Colon (tissue), 2 donors: Measurements from ENCODE around the gene CMTM5.
"Not testable (repeated sequence)": the region's sequence is repeated elsewhere in the genome, so short reads cannot be mapped to it uniquely, and the experiment has no call there.

Experiments
- FAIRE-seq: peaks from 2 replicates; lab custom pipeline; 2012; peaks lifted over from hg19 to GRCh38; lab: Jason Lieb, UNC
- donor health status: control.
- donor health status: control.

CMTM5 gene

DNA sequence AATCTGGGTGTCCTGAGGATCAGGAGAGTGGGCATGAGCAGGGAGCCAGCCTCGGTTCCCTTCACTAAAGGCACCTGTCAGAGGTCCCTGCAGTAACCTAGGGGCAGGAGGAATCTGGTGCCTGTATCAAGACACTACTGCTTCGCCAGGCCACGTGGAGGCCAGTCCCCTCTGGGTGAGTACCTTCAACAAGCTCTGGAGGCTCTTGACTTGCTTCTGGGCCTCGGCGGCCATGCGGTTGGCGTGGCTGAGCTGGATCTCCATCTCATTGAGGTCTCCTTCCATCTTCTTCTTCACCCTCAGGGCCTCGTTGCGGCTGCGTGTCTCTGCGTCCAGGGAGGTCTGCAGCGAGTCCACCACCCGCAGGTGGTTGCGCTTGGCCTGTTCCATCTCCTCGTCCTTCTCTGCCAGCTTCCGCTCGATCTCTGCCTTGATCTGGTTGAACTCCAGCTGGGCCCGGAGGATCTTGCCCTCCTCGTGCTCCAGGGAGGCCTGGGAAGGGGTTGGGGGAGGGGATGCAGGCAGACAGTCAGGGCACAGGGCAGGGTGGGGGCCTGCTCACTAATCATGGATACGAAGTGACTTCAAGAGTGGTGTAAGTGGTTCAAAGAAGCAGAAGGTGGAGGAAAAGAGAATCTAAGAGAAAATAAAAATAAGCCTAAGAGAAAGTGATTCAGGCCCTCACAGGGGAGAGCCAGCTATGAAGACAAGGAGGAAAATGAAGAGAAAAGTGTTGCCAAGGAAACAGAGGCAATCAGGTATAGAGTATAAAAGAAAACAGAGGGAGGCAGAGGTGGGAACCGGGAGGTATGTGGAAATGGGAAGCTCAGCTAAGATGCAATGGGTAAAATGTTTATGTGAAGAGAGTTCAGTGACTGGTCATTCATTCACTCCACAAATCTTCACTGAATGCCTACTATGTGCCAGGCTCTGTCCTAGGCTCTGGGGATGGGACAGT, 39.3 kb downstream of the CMTM5 start:
- FAIRE-seq, result no peak

DNA sequence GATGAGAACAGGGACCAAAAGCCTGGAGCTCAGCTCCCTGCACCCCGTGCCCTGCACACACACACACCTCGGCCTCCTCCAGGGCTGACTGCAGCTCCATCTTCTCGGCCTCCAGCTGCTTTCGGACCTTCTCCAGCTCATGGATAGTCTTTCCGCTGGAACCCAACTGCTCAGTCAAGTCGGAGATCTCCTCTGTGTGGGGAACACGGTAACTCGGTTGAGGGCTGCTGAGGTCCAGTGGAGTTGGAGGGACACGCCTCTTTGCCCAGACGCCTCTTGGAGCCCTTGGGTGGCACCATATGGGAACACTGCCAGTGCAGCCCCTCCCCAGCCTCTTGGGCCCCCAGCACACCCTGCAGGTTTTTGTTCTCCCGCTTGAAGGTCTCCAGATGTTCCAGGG, 40.0 kb downstream of the CMTM5 start:
- no peak for FAIRE-seq

DNA sequence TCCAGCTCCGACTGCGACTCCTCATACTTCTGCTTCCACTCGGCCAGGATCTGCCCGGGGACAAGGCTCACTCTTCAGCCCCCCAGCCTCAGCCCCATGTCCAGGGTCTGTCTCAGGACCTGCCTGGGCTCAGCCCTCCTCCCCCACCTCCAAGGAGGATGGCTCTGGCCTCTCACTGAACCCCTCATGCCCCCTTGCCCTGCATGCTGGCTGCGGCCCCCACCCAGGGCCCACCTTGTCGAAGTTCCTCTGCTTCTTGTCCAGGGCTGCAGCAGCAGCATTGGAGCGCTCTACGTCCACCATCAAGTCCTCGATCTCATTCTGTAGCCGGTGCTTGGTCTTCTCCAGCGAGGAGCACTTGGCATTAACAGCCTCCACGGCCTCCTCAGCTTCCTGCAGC, 40.4 kb downstream of the CMTM5 start:
- FAIRE-seq, result not testable (repeated sequence)

DNA sequence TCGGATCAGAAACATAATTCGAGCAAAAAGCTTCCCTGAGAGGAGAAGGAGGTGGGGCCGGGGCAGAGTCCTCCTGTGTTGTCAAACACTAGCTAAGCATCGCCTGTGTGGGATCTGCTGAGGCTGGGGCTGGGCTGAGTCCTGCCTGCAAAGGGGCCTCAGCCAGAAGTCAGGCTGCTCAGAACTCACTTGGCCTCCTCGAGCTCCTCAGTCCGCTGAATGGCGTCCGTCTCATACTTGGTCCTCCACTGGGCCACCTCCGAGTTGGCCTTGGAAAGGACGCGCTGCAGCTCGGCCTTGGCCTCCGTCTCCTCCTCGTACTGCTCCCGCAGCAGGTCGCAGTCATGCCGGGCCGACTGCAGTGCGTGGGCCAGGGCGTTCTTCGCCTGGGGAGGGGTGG, 41.2 kb downstream of the CMTM5 start:
- FAIRE-seq, result no peak

DNA sequence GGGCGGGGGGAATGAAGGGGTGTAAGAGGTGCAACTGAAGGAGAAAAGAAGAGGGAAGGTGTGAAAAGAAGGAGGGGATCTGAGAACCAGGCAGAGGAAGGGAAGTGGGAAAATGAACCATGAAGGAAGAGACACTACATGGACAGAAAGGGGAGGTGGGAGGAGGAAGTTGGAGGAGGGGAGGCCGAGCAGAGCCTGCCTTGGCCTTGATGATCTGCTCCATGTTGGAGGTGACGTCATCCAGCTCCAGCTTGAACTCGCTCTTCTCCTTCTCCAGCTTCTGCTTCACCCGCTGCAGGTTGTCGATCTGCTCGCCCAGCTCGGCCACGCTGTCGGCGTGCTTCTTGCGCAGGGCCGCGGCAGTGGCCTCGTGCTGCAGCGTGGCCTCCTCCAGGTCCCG, 42.8 kb downstream of the CMTM5 start:
- not testable (repeated sequence) for FAIRE-seq

DNA sequence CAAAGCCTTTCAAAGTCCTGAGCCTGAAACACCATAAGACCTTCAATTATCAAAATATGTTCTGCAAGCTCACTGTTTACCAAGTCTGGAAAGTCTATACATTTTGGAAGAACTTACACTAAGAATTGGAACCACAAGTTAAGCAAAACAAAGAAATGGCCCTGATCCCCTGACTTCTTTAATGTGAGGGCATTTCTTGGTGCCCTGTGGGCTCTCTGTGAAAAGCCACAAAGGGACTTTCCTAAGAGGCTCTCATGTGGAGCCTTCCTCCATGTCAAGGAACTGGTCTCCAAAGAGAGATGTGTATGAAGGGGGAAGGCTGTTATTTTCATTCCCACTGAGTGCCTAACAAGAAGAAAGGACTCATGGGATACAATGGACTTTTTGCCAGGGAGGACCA, 44.7 kb downstream of the CMTM5 start:
- no peak for FAIRE-seq

DNA sequence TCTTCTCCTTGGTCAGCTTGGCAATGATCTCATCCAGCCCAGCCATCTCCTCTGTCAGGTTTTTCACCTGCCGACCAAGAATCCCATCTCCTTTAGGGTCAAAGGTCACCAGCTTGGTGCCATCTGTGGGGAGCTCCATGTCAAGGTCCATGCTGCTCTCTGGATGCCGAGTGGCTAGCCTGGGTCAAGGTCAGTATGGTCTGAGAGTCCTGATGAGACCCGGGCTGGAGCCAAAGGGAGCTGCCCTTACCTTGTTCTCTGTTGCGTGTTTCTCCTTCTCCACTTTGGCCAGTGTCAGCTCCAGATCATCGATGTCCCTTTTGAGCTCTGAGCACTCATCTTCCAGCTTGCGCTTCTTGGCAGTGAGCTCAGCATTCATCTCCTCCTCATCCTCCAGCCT, 46.8 kb downstream of the CMTM5 start:
- no peak for FAIRE-seq

DNA sequence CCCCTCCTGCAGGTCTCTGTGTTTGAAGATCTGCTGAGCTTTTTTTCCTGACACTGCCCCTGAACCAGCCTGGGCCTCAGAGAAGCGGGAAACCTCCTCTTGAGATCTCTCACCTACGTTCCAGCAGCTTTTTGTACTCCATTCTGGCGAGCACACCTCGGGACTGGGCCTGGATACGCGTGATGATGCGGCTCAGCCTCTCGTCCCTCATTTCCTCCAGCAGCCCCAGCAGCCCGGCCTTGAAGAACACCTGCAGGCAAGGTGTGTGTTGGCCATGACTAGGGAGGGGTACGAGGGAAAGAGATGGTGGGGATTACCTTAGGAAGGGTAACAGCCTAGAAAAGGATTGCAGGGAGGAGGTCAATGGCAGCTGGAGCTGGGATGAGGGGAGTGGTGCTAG, 48.3 kb downstream of the CMTM5 start:
- no peak for FAIRE-seq

DNA sequence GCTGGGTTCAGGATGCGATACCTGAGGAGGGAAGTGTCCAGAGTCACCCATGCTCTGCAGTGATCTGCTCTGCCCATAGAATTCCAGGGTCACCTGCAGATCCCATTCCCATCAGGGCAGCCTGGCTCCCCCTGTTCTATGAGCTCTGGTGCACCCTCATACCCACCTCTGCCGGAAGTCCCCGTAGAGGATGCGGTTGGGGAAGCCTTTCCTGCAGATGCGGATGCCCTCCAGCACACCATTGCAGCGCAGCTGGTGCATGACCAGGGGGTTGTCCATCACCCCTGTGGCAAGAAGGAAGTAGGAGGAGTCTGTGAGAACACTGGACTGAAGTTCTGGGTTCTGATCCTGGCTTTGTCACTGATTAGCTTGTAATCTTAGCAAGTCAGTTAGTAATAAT, 49.0 kb downstream of the CMTM5 start:
- not testable (repeated sequence) for FAIRE-seq

DNA sequence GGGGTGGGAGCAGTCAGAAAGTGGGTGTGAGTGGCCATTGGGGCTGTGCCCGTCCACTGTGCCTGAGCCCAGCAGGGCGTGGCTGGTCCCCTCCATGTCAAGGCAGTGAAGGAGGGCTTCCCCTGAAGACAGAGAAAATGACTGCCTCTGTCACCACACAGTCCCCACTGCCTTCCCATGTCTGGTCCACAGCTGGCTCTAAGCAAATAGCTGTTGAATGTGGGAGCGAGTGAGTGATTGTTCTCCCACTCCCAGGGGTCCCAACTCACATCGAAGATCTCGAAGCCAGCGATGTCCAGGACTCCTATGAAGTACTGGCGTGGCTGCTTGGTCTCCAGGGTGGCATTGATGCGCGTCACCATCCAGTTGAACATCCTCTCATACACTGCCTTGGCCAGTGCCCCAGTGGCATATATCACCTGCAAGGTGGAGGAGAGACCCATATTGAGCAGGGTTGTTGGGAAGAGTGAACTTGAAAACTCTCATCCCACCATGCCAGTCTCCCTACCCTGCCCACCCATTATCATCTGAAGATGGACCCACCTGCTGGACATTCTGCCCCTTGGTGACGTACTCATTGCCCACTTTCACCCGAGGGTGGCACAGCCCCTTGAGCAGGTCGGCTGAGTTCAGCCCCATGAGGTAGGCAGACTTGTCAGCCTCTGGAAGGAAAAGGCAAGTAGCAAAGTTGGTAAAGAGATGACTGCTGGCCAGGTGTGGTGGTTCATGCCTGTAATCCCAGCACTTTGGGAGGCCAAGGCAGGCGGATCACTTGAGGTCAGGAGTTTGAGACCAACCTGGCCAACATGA, 52.0 kb downstream of the CMTM5 start:
- FAIRE-seq, result no peak
